ENCODE measurements around the gene FAR2. TPM values are rescaled to one million over a fixed set of nuclear protein-coding genes. Genes with fewer than 3 reads are reported as not detected.

Gene FAR2
- 10.1 and 19.6 TPM in 2 replicates for total RNA-seq

GRCh38 chr12:29148911-29149690, at the start of gene FAR2:
Gene FAR2, plus strand, starts transcription at chr12:29149278. Its CDS starts 121,172 bp downstream, at chr12:29270450.

DNA sequence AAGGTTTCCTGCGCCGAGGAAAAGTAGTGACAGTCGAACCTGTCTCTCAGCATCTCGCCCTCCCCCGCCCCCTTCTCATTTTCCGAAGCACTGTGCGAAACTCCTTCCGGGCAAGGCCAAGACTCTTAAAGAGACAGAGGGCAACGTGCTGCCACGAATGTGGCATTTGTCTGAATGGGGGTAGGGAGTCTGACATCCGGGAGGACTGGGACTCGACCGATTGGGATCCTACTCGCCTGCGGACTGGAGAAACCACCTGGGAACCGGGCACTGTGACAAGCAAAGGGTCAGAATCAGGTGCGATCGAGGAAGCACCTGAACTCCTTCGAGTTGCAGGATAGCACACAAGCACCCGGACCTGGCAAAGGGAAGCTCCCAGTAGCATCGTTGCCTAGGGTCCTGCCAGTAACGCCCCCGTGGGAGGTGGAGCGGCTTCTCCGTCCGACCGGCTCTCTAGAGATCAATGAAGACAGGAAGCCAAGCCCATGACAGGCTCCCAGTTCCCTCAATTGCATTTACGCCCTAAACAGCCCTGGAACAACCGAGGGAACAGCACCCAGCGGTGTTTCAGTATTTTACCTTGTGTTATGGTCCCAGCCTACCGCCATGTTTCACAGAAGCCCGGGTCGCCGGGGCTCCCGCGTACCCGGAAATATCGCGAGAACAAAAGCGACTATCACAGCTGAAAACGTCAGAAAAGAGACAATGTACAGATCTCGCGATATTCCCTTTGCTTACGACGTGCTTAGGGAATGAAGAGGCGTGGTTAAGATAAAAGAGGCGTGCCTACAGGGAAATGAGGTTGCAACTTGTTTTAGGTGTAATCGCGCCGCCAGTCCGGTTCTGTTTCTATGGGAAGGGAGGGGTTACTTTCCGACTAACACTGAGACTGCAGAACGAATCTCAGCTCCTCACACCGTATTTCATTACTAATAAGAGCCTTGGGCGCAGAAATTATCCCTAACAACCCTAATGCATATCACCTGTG, 231.8 kb downstream of the FAR2 start, which contains the start of gene ERGIC2:
ERGIC2 (minus strand) TSS at position 637 of the 988 bp plus-strand sequence. CDS start 9,539 bp downstream, outside the sequence.

Other genes starting within 250 kb of the FAR2 start
- gene ERGIC2, start 231.9 kb downstream of the FAR2 start, total RNA-seq = 26.1 and 27.1 TPM in 2 replicates

All from mesangial cell (primary cell).